NCI-H2107 (cell line): ENCODE results near the gene PLPP4.

ENCODE experiments used
- DNase-seq: peaks from one replicate; lab custom pipeline; 2025; lab: John Stamatoyannopoulos, UW

PLPP4 gene

DNA sequence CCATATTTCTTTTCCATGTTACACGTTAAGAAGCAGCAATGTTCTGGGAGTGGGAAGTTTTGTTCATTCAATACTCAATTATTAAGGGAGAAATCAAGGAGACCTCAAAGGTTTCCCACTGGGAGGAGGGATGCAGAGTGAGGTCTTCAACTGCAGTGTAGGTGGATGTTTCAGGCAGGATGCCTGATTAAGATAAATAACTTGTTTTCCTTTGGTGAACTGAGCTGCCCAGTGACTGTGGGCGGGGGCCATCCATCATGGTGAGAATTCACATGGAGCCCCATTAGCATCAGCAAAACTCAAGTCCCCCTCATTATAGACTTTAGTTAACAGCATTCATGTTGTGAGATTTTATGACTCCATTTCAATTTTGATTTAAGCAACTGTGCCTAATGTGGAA, 121.1 kb downstream of the PLPP4 start:
- no peak for DNase-seq

DNA sequence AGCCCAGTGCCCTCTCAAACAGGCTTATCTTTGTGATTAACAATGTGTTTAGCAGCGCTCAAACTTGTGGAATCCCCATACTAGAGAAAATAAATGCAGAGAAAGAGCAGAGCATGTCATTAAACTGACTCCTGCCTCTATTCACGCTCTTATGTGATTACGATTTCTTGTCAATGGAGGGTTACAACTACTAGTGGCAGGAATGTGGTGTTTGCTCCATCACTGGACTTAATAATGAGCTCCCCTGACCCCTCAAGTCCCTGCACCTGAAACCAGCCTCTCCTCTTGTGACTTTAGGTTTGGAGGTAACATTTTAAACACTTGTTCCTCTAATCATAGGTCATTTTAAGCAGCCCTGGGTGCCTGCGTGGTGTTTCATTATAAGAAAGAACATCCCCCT, 121.9 kb downstream of the PLPP4 start:
- no peak for DNase-seq

DNA sequence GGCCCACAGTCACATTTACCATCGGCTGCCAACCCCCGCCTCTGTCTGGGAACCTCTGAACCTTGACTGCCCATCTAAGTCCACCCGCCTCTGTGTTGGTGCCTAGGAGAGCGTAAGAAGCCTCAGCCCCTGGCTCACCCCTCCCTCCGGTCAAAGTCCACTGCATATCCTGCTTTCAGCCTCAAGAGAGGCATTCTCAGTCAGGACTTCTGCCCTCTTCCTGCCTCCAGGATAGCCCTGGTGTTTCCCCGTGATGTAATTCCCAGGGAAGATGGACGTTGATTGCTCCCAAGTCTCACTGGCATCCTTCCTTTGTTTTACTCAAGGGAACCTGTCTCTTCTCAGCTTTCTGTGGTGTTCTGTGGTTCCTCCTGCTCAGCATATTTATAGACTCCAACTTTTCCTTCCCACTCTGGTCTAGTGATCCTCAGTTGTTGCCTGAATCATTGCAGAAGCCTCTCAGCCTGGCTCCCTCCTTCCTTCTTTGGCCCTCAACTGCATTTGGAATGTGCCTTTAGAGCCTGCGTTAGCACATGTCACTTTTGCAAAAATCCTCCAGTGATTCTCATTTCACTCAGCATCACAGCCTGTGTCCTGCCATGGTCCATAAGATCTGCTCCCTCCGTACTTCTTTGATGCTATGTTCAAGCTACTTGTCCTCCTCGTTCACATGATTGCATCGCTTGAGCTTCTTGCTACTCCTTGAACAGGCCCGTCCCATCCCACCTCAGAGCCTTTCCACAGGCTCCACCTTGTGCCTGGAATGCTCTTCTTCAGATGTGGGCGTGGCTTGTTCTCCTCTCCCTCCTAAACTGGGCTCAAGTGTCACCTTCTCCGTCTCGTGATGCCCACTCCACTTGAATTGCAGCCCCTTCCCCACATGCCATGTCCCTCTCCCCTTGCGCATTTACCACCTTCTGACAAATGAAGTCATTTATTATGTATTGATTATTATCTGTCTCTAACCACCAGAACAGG, 124.2 kb downstream of the PLPP4 start:
- no peak for DNase-seq

DNA sequence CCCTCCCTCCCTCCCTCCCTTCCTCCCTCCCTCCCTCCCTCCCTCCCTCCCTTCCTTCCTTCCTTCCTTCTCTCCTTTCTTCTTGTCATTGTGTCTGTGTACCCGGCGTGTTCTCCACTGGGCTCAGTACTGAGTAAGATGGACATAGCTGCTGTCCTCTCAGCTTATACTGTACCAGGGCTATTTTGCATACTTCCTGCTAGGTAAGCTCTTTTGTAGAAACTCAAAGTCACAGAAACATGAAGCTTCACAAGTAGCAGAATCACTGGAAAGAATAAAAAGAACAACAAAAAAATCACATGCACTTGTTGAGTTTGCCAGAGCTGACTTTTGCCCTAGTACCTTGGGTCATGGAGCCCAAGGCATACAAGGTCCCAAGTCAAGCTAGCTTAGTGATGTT, 125.7 kb downstream of the PLPP4 start:
- DNase-seq, result no peak

DNA sequence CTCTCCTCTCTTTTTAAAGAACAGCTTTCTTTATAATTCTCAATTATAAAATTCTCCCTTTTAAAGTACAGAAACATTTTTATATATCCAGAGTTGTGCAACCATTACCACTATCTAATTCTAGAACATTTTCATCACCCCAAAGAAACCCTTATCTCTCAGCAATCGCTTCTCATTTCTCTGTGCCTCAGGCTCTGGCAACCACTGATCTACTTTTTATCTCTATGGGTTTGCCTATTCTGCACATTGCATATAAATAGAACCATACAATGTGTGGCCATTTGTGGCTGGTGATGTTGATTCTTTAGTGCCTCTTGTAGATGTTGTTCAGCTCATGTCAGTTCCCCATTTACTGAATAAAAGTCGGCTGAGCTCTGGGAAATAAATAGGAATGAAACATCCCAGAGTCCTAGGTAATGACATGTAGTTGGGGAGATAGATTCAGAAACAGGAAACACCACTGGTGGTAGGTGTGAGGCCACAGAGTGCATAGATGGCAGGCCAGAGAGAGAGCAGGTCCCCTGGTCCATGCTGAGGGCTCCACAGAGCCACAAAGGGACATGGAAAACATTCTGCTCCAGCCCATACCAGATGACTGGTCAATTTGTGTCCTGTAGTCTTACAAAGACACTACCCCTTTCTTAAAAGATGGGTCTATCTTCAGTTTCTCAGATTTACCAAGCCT, 126.5 kb downstream of the PLPP4 start:
- no peak for DNase-seq

DNA sequence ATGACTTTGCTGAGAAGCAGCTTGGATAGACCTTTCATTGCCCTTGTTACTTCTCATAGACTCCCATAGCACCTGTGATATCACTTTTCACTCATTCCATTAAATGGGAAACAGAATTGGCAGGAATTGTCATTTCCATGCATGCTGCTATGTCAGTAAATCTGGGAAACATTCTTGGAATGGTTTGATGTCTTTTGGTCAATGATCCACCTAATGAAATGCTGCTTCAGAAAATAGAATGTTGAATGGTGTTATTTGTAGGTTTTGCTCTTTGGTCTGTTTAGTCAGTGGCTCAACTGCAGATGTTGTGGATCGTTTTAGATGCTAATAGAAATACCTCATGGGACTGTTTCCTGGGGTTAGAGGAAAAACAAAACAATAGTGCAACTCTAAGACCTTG, 127.8 kb downstream of the PLPP4 start:
- DNase-seq, result no peak

DNA sequence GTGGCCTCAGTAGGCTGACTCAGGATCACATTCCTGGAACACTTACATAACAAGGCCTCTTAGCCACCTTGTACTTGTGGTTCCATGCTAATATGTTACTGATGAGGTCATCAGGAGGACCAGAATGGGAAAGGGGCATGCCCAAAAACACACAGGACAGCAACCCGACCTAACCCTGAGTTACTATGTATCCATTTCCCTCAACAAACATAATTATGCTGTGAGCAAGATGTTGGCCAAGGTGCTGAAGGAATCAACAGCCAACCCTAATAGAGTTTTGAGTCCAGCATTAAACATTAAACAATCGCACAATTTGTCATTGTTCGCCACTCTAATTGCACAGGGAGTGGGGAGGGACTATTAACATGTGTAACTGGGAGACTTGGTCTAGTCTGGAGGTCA, 129.4 kb downstream of the PLPP4 start:
- no peak for DNase-seq

DNA sequence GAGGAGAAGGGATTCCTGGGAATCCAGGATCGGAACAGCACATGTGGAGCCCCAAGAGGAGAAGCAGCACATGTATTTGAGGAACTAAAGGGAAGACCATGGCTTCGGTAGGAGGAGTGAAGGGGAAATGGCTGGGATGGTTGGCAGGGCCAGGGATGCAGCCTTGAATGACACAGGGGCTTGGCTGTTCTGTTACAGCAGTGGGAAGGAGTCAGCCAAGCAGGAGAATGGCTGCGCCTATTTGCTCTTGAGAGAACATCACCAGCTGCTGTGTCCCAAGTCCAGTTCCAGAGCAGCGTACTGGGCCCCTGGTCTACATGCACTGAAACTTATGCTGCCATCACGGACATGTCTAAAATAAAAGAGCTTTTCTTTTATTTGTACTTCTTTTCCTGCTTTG, 130.0 kb downstream of the PLPP4 start:
- DNase-seq, result no peak

DNA sequence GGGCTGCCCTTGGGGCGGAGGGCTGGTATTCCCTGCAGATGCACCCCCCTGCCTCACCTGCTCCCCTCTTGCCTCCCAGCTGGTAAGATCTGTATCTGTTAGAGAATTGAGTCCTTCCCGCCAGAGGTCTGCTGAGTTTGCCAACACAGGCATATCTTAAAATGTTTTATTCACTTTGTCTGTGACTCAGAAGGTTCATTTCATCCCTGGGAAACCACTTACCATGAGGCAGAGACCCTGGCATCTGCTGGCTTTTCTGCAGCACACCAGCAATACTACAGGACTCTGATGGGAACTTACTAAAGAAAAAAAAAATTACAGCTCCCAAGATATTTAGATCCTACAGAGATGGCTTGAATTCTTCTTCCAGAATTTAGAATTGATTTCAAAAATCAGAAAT, 131.3 kb downstream of the PLPP4 start:
- no peak for DNase-seq

DNA sequence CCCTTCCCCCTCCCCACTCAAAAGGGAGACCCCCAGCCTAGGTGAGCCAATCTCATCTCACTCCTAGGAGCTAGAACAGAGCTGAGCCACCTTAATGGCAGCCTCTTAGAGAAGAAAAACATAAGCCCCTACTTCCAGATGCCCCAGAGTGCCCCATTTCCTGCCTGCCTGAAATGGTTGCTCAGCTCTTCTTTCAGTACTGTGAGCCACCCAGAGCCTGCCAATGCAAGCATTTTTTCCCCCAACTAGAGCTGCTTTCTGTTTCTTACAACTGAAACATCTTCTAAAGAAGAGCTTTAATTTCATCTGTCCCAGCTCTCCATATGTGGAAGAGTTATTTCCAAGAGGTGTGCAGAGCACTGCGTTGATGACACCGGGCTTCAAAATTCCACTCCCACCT, 136.7 kb downstream of the PLPP4 start:
- DNase-seq, result no peak

DNA sequence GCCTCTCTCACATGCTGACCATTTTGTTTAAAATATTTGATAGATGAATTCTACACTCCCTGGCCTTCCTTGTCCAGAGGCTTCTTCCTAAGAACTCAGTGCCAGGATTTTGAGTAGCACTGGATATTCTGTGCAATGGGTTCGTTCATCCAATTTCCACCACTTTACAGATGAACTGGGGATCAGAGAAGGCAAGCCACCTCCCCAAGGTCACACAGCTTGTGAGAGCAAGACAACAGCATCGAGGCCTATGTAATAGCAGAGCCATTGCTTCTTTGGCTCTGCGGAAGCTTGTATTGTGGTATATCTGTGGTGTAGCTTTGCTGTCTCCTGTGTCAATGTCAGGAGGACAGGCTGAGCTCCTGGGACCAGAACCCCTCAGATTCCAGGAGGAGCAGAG, 140.9 kb downstream of the PLPP4 start:
- DNase-seq, result no peak

DNA sequence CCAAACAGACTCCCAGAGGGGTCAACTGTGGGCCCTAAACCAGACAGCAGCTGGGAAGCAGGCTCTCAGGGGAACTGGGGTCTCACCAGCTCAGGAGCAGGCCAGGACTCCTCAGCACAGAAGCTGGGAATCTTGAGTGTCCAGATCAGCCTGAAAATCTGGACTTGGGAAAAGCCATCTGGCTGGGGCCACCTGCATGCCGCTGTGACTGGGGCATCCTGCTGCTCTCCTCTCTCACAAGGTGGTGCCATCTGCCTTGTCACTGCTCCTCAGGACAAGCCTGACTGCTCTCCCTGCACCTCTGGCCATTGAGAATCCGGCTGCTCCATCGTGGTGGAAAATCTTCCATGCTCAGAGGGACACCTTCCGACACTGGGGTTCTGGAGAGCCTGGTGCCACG, 141.4 kb downstream of the PLPP4 start:
- no peak for DNase-seq

DNA sequence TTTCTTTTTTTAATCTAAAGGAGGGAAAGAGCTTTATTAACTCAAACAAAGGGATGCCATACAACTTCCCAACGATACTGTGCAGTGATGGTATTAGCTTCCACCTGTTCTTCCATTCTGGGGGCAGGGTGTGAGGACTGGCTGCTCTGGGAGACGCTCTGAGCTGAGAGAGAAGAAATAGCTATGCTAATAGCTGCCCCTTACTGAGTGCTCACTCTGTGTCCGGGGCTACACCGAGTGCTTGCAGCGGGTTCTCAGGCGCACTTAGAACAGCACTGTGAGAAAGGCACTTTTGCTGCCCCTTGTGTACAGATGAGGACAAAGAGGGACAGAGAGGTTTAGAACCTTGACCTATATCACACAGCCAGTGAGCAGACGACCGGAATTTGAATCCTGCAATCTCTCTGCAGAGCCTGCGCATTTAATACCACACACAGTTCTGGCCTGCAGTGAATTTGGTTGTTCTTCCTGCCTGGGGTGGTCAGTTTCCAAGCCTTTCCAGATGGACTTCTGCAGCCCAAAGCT, 142.2 kb downstream of the PLPP4 start:
- DNase-seq, result no peak

DNA sequence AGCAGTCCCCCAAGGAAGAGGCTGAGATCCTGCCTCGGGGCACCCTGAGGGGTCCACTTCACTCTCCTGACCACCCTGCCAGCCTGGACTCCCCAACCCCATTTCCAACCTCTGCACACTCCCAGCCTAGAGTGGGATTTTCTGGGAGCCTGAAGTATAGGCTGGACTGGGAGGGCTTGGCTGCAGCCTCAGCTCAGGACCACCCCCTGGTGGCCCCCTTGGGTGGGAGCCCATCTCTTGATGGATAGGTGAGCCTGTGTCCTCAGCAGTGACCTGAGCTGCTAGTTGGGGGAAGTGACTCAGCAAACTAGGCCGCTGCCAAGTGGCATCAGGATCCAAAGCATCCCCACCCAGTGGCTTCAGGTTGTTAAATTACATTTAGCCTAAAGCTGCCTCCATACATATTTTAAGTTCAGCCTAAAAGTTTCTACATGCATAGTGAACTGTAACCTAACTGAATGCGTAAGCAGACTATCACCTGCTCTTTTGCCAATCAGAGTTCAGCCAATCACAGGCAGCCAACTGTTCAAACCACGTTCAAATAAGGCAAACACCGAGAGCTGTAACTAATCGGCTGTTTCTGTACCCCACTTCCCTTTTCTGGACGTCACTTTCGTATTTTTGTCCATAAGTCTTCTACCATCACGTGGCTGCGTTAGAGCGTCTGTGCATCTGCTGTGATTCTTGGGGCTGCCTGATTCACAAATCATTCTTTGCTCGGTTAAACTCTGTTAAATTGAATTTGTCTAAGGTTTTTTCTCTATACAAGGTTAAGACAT, 144.0 kb downstream of the PLPP4 start:
- DNase-seq, result no peak

DNA sequence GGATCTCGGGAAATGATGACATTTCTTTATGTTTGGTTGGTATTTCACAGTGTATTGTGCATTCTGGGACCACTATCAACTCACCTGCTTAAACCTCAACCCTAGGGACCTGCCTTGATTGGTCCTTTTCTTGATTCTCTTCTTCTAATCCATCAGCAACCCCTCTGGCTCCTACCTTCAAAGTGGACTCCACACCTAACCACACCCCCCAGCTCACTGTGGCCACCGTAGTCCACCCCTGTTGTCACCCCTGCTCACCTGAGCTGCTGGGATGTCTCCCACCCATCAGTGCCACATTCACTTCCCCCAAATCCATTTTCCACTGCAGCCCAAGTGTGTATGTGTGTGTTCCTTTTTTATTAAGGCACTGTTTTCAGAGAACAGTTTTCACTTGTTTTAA, 145.0 kb downstream of the PLPP4 start:
- DNase-seq, result no peak

DNA sequence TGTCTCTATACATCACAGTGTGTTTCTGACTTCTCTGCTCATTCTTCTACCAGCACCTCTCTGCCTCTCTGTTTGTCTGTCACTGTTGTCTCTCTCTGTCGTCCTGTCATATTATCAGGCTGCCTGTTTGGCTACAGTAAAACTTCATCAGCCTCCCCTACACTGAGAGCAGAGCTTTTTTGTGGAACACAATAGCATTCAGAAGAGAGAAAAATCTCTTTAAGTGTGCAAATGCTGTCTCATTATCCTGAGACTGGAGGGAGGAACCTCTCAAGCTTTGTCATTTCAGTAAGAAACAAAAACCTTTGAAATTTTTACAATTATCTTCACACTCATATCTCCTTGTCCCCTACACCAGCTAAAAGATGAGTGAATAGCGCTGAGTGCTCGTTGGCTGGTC, 148.4 kb downstream of the PLPP4 start:
- DNase-seq, result no peak

DNA sequence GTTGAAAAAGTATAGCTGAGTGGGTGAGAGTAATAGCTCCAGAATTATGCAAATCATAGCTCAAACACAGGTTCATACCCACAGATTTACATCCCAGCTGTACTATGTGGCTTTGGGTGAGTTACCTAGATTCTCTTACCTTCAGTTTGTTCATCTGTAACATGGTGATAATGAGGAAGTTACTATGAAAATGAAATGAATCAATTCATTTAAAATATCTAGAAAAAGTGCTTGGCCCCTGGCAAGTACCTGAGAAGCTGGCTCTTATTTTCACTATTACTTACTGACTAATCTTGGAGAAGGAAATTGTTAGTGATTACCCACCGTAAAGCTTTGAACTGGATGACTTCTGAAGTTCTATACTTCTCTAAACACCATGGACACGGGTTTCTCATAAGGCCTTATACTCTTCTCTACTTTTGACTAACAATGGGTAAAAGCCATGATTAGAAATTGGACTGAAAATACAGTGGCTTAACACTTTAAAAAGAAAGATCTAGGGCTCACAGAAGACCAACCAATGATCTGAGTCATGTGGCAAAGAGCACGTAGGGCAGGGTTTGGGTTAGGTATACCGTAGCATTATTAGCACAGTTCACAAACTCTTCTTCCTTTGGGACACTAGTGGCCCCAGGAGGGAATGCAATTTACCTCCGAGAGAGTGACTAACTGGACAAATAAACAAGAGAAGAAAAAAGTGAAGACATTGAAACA, 149.2 kb downstream of the PLPP4 start:
- no peak for DNase-seq

DNA sequence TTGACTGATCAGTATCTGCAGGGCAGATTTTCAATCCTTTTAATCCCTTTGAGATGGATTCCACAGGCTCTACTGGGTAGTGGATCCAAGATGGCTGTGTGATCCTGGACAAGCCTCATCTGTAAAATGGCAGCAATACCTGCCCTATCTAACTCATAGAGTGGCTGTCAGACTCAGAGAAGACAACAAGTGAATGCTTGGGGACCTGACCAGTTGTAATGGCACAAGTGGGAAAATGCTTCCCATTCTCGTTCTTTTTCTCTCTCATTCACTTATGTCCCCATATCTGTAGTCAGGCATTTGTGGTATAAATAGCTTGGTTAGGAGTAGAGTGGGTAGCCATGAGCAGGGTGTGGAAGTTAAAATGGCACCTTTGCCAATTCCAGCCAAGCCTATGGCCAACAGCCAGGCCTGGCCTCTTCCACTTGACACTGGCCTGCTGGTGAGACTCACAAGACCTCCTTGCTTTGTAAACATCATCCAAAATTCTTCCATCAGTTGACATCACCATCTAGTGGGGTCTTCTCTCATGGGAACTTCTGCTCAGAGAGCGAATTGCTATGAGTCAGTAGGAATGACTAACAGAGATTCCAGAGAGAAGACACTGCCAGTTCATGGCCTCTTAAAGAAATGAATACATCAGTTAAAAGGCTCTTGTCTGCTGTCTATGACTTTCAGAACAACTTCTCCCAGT, 150.1 kb downstream of the PLPP4 start:
- DNase-seq, result no peak

DNA sequence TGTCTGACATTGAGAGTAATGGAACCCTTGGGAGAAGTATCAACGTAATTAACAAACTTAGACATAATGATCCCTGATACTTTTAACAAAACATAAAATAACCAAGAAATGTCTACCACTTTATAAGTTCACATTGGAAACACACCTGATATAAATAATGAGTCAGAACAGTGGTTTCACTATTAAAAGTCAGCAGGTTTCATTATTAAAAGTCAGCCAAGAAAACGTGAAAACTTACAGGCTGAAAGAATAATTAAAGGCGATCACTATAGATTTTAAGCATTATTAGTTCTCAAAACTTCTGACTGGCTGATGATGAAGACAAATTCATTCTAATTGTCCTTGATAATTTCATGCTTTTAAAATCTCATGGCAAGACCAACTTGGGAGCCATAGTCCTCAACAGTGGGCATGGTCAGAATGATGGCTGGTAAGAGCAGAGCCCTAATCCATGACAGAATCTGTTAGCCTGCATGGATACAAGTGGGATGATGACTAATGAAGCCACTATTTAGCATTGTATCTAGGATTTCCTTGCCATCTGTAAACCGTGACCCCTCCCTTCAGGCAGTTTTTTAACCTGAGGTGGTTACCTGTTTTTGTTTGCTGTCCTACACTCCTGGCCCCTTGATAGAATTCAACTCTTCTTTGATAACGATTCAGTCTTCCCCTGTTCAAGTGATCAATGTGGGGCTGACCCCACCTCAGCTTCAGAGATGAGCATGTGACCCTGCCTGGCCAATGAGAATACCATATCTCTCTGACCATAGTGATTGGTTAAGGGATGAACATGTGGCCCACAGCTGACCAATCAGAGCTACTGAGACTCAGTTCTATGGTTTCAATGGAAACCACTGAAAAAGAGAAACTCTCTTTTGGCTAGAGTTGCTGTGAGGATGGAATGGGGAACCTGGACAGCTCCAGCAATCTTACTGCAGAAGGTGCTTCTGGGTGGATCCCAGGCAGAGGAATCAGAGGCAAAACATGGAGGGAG, 151.0 kb downstream of the PLPP4 start:
- no peak for DNase-seq

DNA sequence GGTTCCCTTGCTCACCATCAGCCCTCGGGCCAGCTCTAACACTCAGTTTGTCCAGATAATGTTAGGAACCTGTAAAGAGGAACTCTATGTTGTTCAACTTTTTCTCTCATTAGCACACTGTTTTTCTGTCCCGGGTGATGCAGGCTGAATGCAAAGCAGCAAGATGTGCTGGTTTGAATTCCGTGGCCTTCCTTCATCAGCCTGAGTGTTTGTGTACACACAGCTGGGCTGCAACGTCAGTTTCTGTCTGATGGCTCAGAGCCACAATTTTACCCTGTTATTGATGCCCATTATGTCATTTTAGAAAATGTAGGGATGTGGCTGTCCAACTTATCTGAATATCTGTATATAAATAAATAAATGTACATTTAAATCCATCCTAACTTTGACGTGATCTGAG, 152.0 kb downstream of the PLPP4 start:
- DNase-seq, result no peak
